Ishikawa (cell line): Measurements from ENCODE around the gene CSAD.

Experiments used
- CEBPB ChIP-seq: IDR thresholded peaks from 2 replicates; pipeline ENCODE4 v1.6.1; 2012
- CREB1 ChIP-seq: IDR thresholded peaks from 2 replicates; pipeline ENCODE4 v1.6.1; 2012; ENCODE audit warnings: low read depth
- EGR1 ChIP-seq: IDR thresholded peaks from 2 replicates; pipeline ENCODE4 v1.6.1; 2012
- EP300 ChIP-seq: IDR thresholded peaks from 2 replicates; pipeline ENCODE4 v1.6.1; 2012; ENCODE audit warnings: borderline replicate concordance
- FOXM1 ChIP-seq: IDR thresholded peaks from 2 replicates; pipeline ENCODE4 v1.6.1; 2012; ENCODE audit warnings: low read depth, borderline replicate concordance
- NFIC ChIP-seq: IDR thresholded peaks from 2 replicates; pipeline ENCODE4 v1.6.1; 2012
- RAD21 ChIP-seq: IDR thresholded peaks from 2 replicates; pipeline ENCODE4 v1.6.1; 2012; ENCODE audit warnings: low read depth
- TAF1 ChIP-seq: IDR thresholded peaks from 2 replicates; pipeline ENCODE4 v1.6.1; 2012; ENCODE audit warnings: low read depth, mild to moderate bottlenecking
- TCF12 ChIP-seq: IDR thresholded peaks from 2 replicates; pipeline ENCODE4 v1.6.1; 2012; ENCODE audit warnings: low read depth
- TEAD4 ChIP-seq: IDR thresholded peaks from 2 replicates; pipeline ENCODE4 v1.6.1; 2012
- YY1 ChIP-seq: IDR thresholded peaks from 2 replicates; pipeline ENCODE4 v1.6.1; 2012; ENCODE audit warnings: low read depth
- ZBTB7A ChIP-seq: IDR thresholded peaks from 2 replicates; pipeline ENCODE4 v1.6.1; 2012; ENCODE audit warnings: low read depth
- TF ChIP-seq, protein P1 (sequence below): IDR thresholded peaks from 2 replicates; pipeline ENCODE4 v1.6.1; 2012
- TF ChIP-seq, protein P2 (sequence below): IDR thresholded peaks from 2 replicates; pipeline ENCODE4 v1.6.1; 2012; ENCODE audit warnings: low read depth, mild to moderate bottlenecking
- TF ChIP-seq, protein P3 (sequence below): IDR thresholded peaks from 2 replicates; pipeline ENCODE4 v1.6.1; 2012

The CSAD gene

DNA sequence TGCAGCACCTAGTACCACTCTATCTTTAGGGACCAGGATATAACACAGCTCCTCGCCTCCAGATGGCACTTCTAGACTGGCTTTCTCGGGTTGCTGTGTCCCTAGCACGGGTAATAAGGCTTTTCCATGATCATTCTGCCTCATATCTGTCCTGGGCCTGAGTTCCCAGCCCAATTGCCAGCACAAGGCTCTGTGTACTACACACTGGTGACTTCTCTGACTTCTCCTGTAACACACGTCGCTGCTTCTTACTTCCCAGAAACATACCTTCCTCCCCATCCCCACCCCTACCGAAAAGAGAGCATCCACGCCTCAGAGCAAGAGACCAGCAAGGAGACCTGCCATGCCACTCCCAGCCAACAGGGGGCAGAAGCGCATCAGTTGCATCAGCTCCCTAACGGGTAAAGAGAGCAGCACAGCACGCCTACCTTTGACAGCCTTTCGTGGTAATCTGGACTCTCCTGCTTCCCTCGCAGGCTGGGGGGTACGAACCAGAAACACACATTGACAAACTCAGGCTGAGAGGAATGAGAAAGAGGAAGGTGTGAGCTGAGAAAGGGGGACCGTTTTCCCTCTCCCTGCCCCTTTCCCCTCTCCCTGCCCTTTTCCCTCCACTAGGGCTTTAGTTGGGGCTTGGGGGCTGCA, 21.4 kb downstream of the CSAD start:
- peak; percentile 96 for TF ChIP-seq RAD21
- TF ChIP-seq, protein P1, sequence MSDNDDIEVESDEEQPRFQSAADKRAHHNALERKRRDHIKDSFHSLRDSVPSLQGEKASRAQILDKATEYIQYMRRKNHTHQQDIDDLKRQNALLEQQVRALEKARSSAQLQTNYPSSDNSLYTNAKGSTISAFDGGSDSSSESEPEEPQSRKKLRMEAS = peak; percentile 69
- TF ChIP-seq CREB1 = no peak

DNA sequence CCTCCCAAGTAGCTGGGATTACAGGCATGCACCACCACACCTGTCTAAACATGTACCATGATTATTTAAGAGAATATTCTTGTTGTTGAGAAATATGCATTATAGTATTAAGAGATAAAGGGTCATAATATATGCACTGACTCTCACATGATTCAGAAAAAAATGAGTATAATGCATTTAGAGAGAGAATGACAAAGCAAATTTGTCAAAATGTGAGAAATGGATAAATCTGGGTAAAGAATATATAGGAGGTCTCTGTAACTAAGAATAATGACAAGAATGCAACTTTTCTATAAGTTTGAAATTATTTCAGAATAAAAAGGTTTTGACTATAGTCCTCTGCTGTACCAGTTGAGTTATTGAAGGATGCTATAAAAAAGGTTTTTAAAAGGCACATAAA, 28.3 kb downstream of the CSAD start:
- TF ChIP-seq ZBTB7A (no peak), TCF12 (no peak), CEBPB (no peak), FOXM1 (no peak), CREB1 (no peak), EP300 (no peak), TAF1 (no peak)
- TF ChIP-seq, protein P2, sequence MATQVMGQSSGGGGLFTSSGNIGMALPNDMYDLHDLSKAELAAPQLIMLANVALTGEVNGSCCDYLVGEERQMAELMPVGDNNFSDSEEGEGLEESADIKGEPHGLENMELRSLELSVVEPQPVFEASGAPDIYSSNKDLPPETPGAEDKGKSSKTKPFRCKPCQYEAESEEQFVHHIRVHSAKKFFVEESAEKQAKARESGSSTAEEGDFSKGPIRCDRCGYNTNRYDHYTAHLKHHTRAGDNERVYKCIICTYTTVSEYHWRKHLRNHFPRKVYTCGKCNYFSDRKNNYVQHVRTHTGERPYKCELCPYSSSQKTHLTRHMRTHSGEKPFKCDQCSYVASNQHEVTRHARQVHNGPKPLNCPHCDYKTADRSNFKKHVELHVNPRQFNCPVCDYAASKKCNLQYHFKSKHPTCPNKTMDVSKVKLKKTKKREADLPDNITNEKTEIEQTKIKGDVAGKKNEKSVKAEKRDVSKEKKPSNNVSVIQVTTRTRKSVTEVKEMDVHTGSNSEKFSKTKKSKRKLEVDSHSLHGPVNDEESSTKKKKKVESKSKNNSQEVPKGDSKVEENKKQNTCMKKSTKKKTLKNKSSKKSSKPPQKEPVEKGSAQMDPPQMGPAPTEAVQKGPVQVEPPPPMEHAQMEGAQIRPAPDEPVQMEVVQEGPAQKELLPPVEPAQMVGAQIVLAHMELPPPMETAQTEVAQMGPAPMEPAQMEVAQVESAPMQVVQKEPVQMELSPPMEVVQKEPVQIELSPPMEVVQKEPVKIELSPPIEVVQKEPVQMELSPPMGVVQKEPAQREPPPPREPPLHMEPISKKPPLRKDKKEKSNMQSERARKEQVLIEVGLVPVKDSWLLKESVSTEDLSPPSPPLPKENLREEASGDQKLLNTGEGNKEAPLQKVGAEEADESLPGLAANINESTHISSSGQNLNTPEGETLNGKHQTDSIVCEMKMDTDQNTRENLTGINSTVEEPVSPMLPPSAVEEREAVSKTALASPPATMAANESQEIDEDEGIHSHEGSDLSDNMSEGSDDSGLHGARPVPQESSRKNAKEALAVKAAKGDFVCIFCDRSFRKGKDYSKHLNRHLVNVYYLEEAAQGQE = no peak

DNA sequence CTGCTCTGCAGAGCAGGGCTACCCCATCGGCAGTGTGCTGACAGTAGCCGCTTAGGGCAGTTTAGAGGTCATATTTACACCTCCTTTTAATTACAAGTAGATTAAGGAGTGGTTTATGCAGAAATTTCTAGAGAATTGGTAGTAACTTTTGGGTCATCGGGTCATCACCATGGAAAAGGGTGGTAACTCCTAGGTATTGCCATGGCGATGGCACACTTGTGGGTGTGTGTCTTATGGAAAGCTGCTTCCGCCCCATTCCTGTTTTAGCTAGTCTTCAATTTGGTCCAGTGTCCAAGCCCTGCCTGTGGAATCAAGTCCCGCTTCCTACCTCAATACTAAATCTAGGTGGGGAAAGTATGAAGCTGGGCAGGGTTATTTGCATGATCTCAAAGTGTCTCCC, 29.7 kb downstream of the CSAD start:
- no peak for TF ChIP-seq CEBPB
- TF ChIP-seq FOXM1 = no peak
- TF ChIP-seq EP300 = no peak
- TF ChIP-seq, protein P1 = no peak
- TF ChIP-seq, protein P2 = no peak
- no peak for TF ChIP-seq RAD21
- TF ChIP-seq YY1 = no peak
- TF ChIP-seq TAF1 = no peak
- TF ChIP-seq NFIC = no peak
- no peak for TF ChIP-seq TEAD4

DNA sequence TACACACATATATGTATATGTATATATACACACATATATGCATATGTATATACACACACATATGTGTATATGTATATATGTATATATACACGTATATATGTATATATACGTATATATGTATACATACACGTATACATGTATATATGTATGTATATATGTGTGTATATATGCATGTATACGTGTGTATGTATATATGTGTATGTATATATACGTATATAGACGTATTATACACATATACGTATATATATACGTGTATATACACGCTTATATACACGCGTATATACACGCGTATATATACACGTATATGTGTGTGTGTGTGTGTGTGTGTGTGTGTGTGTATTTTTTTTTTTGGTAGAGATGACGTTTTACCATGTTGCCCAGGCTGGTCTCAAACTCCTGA, 33.1 kb downstream of the CSAD start:
- TF ChIP-seq, protein P1 = no peak
- no peak for TF ChIP-seq EP300
- no peak for TF ChIP-seq YY1
- TF ChIP-seq NFIC = no peak
- no peak for TF ChIP-seq TCF12
- no peak for TF ChIP-seq TEAD4
- no peak for TF ChIP-seq RAD21
- no peak for TF ChIP-seq CREB1
- TF ChIP-seq, protein P2 = no peak
- TF ChIP-seq FOXM1 = no peak
- no peak for TF ChIP-seq EGR1
- no peak for TF ChIP-seq ZBTB7A
- TF ChIP-seq, protein P3, sequence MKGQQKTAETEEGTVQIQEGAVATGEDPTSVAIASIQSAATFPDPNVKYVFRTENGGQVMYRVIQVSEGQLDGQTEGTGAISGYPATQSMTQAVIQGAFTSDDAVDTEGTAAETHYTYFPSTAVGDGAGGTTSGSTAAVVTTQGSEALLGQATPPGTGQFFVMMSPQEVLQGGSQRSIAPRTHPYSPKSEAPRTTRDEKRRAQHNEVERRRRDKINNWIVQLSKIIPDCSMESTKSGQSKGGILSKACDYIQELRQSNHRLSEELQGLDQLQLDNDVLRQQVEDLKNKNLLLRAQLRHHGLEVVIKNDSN = no peak
- no peak for TF ChIP-seq TAF1
- TF ChIP-seq CEBPB = no peak

DNA sequence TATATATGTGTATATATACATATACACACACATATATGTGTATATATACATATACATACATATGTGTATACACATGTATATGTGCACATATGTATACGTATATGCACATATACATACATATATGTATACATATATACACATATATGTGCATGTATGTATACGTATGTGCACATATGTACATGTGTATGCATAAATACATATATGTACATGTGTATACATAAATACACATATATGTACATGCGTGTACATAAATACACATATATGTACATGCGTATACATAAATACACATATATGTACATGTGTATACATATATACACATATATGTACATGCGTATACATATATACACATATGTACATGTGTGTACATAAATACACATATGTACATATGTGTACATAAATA, 33.5 kb downstream of the CSAD start:
- TF ChIP-seq, protein P2 = no peak
- TF ChIP-seq TAF1 = no peak
- TF ChIP-seq TCF12 = no peak
- TF ChIP-seq, protein P1 = no peak
- no peak for TF ChIP-seq ZBTB7A
- no peak for TF ChIP-seq EGR1
- no peak for TF ChIP-seq CEBPB
- TF ChIP-seq, protein P3 = no peak
- no peak for TF ChIP-seq CREB1
- TF ChIP-seq YY1 = no peak
- TF ChIP-seq RAD21 = no peak
- no peak for TF ChIP-seq EP300
- no peak for TF ChIP-seq TEAD4
